GM18520 (cell line): ENCODE data around the gene DBP.
A peak's percentile ranks its signal among the peaks of the same experiment; 100 is the strongest.
"Not testable (repeated sequence)": the region's sequence is repeated elsewhere in the genome, so short reads cannot be mapped to it uniquely, and the experiment has no call there.

ENCODE experiments used
- ATAC-seq: cut with Tn5 transposase; IDR thresholded peaks from one replicate; pipeline ENCODE4 v1.9.1; 2021; ENCODE audit not compliant: unreplicated experiment

DBP gene

DNA sequence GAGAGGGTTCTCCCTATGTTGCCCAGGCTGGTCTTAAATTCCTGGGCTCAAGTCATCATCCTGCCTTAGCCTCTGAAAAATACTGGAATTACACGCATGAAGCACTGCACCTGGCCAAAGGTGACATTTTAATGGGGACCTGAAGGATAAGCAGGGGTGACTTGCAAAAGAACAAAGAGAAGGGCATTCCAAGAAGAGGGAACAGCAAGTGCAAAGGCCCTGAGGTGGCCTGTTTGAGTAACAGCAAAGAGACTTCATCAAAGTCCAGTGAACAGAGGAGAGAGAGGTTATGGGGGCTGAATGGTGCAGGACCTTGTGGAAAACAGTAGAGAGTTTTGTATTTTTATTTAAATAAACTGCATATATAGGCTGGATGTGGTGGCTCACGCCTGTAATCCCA lies 4.7 kb upstream of the DBP start:
- ATAC-seq, result no peak

DNA sequence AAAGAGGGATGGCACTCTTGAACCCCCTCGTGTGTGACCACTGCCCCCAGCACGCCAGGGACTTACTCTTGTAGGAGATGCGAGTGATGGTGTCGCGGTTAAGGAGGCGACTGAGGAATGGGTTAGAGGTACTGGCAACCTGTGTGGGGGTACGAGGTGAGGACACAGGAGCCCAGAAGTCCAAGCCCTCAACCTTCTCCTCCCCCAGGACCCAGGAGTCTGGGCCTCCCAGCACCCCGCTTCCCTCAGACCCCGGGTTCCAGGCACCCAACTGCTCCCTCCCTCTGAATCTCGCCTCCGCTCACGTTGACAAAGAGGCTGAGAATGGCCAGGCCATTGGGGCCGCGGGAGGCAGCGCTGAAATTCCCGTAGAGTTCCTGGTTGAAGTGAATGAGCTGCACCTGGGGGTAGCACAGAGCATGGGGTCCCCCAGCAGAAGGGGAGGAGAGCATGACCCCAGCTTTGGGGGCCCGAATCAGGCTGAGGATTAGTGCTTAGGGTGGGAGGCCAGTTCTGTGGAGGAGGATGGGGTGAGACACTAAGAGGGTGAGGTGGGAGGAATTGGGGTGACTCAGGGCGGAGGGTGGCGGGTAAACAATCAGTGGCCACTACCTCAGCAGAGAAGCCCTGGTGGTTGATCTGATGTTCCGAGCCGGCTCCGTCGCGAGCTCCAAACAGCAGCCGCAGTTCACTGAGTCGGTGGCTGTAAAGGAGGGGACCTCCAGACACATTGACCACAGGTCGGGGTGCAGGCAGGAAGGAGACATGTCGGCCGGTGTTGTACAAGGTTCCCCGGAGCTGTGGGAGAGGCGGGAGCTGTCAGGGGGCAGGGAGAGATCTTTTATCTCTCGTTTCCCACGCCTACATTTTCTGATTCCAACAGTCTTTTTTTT lies 2.5 kb upstream of the DBP start:
- no peak for ATAC-seq

- ATAC-seq, result no peak
Measured at GRCh38 chr19:48638831-48639381, 1.7 kb upstream of the DBP start.

DNA sequence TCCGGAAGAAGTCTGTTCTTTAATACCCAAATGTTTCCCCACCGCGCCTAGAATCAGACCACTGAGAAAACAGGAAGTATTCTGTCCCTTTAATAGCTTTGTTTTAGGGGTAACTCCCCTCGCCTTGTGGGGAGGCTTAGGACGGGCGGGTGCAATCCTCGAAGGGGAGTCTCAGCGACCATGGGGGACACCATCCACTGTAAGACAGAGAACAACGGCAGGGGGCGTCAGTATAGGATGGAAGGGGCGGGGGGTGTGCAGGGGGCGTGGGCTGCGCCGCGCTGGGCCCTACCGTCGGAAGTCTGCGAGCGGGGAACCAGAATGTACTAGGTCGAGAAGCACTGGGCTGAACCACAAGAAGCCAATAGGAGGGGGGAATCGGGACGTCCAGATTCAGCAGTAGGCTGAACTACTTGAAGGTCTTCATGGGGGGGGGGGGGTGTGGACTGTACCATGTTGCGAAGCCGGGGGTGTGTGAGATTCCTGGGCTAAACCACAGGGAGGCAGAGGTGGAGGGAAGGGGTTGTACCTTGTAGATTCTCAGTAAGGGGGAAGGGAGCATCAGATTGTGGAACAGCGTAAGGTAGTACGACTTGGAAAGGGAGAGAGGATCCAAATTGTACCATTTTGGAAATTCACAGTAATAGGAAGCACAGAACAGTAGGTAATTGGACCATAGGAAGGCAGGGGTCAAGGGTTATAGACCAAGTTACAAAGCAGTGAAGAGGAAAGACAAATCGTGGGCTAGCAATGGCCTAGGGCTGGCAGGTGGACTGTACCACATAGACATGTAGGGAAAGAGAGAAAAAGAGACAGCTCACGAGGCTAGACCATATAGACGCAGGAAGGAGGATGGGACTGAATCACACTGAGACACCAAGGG lies 1.0 kb upstream of the DBP start:
- peak; percentile 8 for ATAC-seq

GRCh38 chr19:48637449-48637947 lies 319 bp upstream of the DBP start:
- peak; percentile 75 for ATAC-seq

DNA sequence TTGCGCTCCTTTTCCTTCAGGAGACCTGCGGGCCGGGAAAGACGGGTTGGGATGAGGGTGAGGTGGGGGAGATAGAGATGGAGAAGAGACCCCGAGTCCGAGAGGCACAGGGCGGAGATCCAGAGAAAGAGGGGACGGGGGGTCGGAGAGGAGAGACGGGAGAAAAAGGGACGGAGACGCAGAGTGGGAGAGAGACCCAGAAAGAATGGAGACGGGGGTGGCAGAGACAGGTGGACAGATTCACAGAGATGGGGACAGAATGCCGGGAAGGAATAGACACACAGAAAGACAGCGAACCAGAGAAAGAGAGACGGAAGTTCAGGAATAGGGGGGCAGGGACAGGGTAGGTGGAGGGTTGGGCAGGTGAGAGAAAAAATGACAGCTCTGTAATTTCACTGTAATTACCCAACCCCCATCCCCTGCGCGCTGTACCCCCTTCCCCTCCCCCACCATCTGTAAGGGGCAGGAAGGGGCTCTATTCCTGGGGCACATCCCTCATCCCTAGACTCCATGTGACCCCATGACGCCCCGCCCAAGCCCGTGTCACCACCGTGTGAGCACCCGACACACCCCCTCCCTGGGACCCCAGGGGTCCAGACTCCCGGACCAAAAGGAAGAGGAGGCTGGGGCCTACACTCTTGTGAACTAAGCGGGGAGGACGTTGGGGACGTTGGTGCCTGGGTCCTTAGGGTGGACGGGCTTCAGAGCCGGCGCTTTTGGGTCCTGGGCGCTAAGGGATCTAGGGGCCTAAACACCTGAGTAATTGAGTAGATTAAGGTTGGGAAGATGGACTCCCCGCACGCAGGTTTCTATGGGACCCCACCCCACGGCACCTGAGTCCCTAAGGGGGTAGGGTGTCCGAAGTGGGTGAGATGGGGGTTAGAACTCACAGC lies 967 bp downstream of the DBP start:
- ATAC-seq, result no peak

DNA sequence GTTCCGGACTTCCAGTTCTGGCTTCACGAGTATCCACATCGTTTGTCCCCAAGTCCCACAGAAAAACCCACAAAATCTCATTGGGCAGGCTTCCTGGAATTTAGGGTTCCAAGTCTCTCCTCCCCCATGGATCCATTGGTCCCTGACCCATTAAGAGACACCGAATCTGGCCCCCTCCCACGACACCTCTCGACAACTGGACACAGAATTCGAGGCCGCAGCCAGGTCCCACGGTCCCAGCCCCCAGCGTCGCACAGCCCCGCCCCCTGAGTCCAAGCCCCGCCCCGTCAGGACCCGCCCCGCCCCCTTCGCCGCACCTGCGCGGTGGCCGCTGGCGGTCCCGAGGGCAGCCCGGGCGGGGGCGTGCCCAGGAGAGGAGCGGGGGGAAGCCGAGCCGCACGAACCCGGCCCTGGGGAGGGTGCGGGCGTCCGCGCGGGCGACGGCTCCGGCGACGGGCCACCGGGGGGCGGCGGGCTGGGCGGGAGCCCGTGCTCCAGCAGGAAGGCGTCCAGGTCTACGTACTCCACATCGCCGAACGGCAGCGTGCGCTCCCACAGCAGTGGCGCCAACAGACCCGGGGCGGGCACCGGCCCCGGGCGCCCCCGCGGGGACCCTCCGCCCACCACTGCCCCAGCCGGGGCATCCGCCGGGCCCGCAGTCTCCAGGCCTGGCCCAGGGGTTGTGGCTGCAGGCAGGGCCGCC lies 1.8 kb downstream of the DBP start:
- no peak for ATAC-seq

- ATAC-seq, result peak; percentile 24
Measured at GRCh38 chr19:48634424-48635262, 2.5 kb downstream of the DBP start.

DNA sequence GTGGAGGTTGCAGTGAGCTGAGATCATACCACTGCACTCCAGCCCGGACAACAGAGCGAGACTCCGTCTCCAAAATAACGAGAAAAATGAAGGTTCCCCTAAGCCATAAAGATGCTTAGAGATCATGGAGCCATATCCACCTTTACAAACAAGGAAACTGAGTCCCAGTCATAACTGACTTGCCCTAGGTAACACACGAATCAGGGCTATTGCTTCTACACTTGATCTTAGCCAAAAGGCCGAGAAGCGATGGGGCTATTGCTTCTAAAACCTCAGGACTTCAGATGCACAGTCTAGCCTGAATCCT lies 3.2 kb downstream of the DBP start:
- no peak for ATAC-seq

DNA sequence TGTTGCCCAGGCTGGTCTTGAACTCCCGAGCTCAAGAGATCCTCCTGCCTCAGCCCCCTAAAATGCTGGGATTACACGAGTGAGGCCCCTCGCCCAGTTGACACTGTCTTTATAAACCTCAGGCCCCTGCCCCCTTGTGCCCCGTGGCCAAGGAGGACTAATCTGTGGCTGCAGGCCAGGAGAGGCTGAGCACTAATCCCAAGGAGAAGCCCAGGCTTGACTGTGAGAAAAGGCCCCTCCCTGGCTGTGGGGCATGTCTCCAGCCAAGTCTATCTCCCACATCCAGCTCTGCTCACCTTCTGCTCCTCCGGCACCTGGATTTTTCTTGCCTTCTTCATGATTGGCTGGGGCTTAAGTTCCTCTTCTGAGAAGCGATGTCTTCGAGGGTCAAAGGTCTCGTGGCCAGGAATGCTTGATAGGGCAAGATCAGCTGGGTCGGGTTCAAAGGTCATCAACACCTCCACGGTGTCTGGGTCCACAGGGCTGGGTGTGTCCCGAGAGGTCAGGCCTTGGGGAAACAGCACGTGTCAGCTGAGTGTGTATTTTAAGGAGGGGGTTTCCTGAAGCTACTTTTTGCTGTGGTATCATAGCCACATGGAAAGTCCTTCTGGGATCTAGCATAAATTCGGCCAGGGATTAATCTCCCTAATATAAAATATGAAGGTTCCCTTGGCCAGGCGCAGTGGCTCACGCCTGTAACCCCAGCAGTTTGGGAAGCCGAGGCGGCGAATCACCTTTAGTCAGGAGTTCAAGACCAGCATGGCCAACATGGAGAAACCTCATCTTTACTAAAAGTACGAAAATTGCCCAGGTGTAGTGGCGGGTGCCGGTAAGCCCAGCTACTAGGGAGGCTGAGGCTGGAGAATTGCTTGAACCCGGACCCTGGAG lies 3.8 kb downstream of the DBP start:
- no peak for ATAC-seq

GRCh38 chr19:48632692-48633147 lies 4.5 kb downstream of the DBP start:
- ATAC-seq, result no peak

- not testable (repeated sequence) for ATAC-seq
Measured at GRCh38 chr19:48632286-48632685, 4.9 kb downstream of the DBP start.

DNA sequence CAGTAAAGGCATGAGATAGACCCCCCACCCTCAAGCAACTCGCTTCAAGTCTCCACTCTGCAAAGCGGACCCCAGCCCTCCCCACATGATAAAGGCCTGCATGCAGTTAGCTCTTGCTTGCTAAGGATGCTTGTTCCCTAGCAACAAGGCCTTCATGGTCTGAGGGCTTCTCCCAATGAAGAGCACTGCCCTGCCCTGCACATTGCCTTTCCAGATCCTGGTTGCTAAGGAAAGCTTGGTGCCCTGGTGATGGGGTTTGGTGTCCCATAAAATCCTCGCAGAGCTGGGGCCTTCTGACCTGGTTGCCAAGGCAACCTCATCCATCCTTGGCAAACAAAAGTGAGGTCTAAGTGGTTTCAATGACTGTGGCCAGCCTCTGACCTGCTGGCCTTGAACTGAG lies 6.0 kb downstream of the DBP start:
- ATAC-seq, result no peak

DNA sequence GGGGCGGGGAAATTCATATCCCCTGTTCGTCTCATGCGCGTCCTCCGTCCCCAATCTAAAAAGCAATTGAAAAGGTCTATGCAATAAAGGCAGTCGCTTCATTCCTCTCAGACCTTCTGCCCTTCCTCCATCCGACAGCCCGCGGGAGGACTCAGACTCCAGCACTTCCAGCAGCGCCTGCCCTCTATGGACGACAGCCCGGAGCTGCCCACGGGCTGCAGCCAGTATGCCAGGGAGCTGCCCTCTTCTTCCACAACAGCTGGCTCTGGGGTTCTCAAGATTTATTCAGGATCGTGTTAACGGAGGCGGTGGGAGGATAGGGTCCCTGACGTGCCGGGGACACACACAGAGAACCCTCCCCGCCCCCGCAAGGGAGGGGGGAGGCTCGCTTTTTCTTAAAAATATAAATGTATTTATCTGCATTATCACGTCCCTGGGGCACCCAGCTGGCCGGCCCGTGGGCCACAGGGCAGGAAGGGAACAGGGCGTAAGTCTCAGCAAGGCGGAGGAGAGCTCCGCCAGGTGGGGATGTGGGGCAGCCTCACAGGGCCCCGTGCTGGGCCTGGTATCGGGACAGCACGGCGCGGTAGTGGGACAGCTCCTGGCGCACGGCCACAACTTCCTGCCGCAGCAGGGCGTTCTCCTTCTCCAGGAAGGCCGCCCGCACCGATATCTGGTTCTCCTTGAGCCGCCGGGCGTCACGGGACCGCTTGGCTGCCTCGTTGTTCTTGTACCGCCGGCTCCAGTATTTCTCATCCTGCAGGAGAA lies 6.7 kb downstream of the DBP start:
- ATAC-seq, result no peak

- ATAC-seq, result no peak
Measured at GRCh38 chr19:48629599-48630295, 7.4 kb downstream of the DBP start.

DNA sequence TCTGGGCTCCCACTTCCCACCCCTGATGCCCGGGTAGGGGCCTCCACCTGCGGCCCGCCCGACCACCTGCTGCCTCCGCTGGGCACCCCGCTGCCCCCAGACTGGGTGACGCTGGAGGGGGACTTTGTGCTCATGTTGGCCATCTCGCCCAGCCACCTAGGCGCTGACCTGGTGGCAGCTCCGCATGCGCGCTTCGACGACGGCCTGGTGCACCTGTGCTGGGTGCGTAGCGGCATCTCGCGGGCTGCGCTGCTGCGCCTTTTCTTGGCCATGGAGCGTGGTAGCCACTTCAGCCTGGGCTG lies 7.9 kb downstream of the DBP start:
- ATAC-seq, result no peak
